Measurements from ENCODE around the gene NR2C1.

- TF ChIP-seq TCF7L2 (IDR thresholded peaks at IDR 0.05; ENCODE audit: borderline replicate concordance, low read depth, low read length) = no peak
- TF ChIP-seq ZBTB44 (tag by site-specific recombination; IDR thresholded peaks at IDR 0.05) = no peak
- TF ChIP-seq PBX3 (CRISPR knock-in tag; IDR thresholded peaks at IDR 0.05) = no peak
- no peak for TF ChIP-seq CTCF (tag by site-specific recombination; IDR thresholded peaks at IDR 0.05)
- TF ChIP-seq ZNF169 (tag by site-specific recombination; IDR thresholded peaks at IDR 0.05) = no peak
- no peak for TF ChIP-seq KLF16 (tag by site-specific recombination; IDR thresholded peaks at IDR 0.05)
Measured at GRCh38 chr12:95059984-95060383, 13.4 kb downstream of the NR2C1 start.

Measured in HEK293 (cell line).